GM23338 (cell line): ENCODE measurements around the gene TULP4. TPM values are rescaled to one million over a fixed set of nuclear protein-coding genes. Genes with fewer than 3 reads are reported as not detected.

Experiments
- ATAC-seq: fragments of 200-7000 bp; cut with Tn5 transposase; 3 replicates; pipeline ENCODE4 v1.9.1; 2020
- DNase-seq: peaks from one replicate; pipeline ENCODE4 v3.0.0-alpha.2; 2015; ENCODE audit warnings: low spot score
- H2AFZ ChIP-seq: fragments of 200-600 bp; sonication (generic); 2 replicates; pipeline ENCODE4 v1.8.0; 2016; ENCODE audit warnings: antibody characterized with exemption, mild to moderate bottlenecking, moderate library complexity
- H3F3A ChIP-seq: fragments of 200-600 bp; sonication (generic); replicated peaks from 2 replicates; pipeline ENCODE4 v1.8.0; 2017; ENCODE audit warnings: antibody characterized with exemption, mixed run types, low read depth
- H3K27ac ChIP-seq: fragments of 200-600 bp; sonication (generic); 2 replicates; pipeline ENCODE4 v1.6.1; 2016; ENCODE audit warnings: low read depth
- H3K27me3 ChIP-seq: fragments of 200-600 bp; sonication (generic); 2 replicates; pipeline ENCODE4 v1.8.0; 2016; ENCODE audit warnings: mild to moderate bottlenecking, mixed run types, moderate library complexity; ENCODE audit not compliant: insufficient read depth
- H3K36me3 ChIP-seq: fragments of 200-600 bp; sonication (generic); 2 replicates; pipeline ENCODE4 v1.8.0; 2016; ENCODE audit warnings: mild to moderate bottlenecking; ENCODE audit not compliant: insufficient read depth
- H3K4me1 ChIP-seq: fragments of 200-600 bp; sonication (generic); 2 replicates; pipeline ENCODE4 v1.8.0; 2016; ENCODE audit warnings: mild to moderate bottlenecking, moderate library complexity; ENCODE audit not compliant: insufficient read depth
- H3K4me2 ChIP-seq: fragments of 200-600 bp; sonication (generic); 2 replicates; pipeline ENCODE4 v1.7.1; 2017; ENCODE audit warnings: mixed run types
- H3K4me3 ChIP-seq: fragments of 200-600 bp; sonication (generic); 2 replicates; pipeline ENCODE4 v1.6.1; 2016; ENCODE audit warnings: mixed run types
- H3K79me2 ChIP-seq: fragments of 200-600 bp; sonication (generic); replicated peaks from 2 replicates; pipeline ENCODE4 v1.8.0; 2017; ENCODE audit warnings: mild to moderate bottlenecking; ENCODE audit not compliant: insufficient read depth
- H3K9me2 ChIP-seq: fragments of 200-600 bp; sonication (generic); 2 replicates; pipeline ENCODE4 v1.8.0; 2017; ENCODE audit not compliant: insufficient read depth
- H4K20me1 ChIP-seq: fragments of 200-600 bp; sonication (generic); replicated peaks from 2 replicates; pipeline ENCODE4 v1.8.0; 2017; ENCODE audit warnings: mild to moderate bottlenecking; ENCODE audit not compliant: insufficient read depth
- H3K27ac Mint-ChIP-seq: 2 replicates; pipeline ENCODE4 v1.8.0; 2020; ENCODE audit warnings: inconsistent platforms, mild to moderate bottlenecking, moderate library complexity, mixed read lengths
- H3K27me3 Mint-ChIP-seq: 3 replicates; pipeline ENCODE4 v1.8.0; 2022; ENCODE audit warnings: low read depth, mild to moderate bottlenecking, moderate library complexity, mixed read lengths, inconsistent platforms; ENCODE audit not compliant: insufficient read depth, poor library complexity
- H3K36me3 Mint-ChIP-seq: 3 replicates; pipeline ENCODE4 v1.8.0; 2021; ENCODE audit warnings: low read depth, mild to moderate bottlenecking, inconsistent platforms, moderate library complexity, mixed read lengths
- H3K4me1 Mint-ChIP-seq: 3 replicates; pipeline ENCODE4 v1.8.0; 2020; ENCODE audit warnings: mild to moderate bottlenecking, inconsistent platforms, mixed read lengths
- H3K4me3 Mint-ChIP-seq: 3 replicates; pipeline ENCODE4 v1.8.0; 2021; ENCODE audit warnings: moderate library complexity, mild to moderate bottlenecking, inconsistent platforms, mixed read lengths
- H3K9me3 Mint-ChIP-seq: 3 replicates; pipeline ENCODE4 v1.8.0; 2020; ENCODE audit warnings: moderate library complexity, mild to moderate bottlenecking, inconsistent platforms, mixed read lengths
- CREB1 ChIP-seq: fragments of 250-450 bp; sonication (Bioruptor Pico); IDR thresholded peaks from 2 replicates; pipeline ENCODE4 v1.5.0; 2020; ENCODE audit warnings: low read depth, mild to moderate bottlenecking, moderate library complexity
- EZH2 ChIP-seq: fragments of 200-600 bp; sonication (generic); IDR thresholded peaks from one replicate; pipeline ENCODE4 v1.8.0; 2017; ENCODE audit warnings: antibody characterized with exemption, mild to moderate bottlenecking, low read depth; ENCODE audit not compliant: unreplicated experiment
- EZH2phosphoT487 ChIP-seq: fragments of 200-600 bp; sonication (generic); IDR thresholded peaks from one replicate; pipeline ENCODE4 v1.8.1; 2018; ENCODE audit warnings: antibody characterized with exemption; ENCODE audit not compliant: unreplicated experiment
- POLR2AphosphoS5 ChIP-seq: IDR thresholded peaks from 2 replicates; pipeline ENCODE4 v1.6.1; 2016; ENCODE audit warnings: antibody characterized with exemption, low read depth
- STAT1 ChIP-seq: IDR thresholded peaks from one replicate; pipeline ENCODE4 v1.6.1; 2016; ENCODE audit warnings: antibody characterized with exemption; ENCODE audit not compliant: unreplicated experiment
- ZNF114 ChIP-seq: fragments of 250-450 bp; sonication (Bioruptor Pico); IDR thresholded peaks from 2 replicates; pipeline ENCODE4 v1.5.0; 2020; ENCODE audit warnings: mild to moderate bottlenecking, moderate library complexity
- ZNF331 ChIP-seq: fragments of 250-450 bp; sonication (Bioruptor Pico); IDR thresholded peaks from 2 replicates; pipeline ENCODE4 v1.5.0; 2020; ENCODE audit warnings: low read depth, mild to moderate bottlenecking, moderate library complexity
- polyA plus RNA-seq: library from polyadenylated mRNA; unstranded; fragments of >200 nt; fragmentation: Nextera tagmentation; extraction: Ambion mirVana; gene quantifications from 2 replicates; pipeline ENCODE4 v1.2.1, GENCODE V29; 2016
- total RNA-seq: library from RNA; depleted of rRNA; stranded (reverse); fragments of >200 nt; shearing (Covaris generic); gene quantifications from 2 replicates; pipeline ENCODE4 v1.2.3, GENCODE V29; 2014
- TF ChIP-seq, protein P1 (sequence below): IDR thresholded peaks from one replicate; pipeline ENCODE4 v1.6.1; 2018; ENCODE audit warnings: antibody characterized with exemption; ENCODE audit not compliant: unreplicated experiment
- TF ChIP-seq, protein P2 (sequence below): fragments of 250-450 bp; sonication (Bioruptor Pico); IDR thresholded peaks from 2 replicates; pipeline ENCODE4 v1.5.0; 2020; ENCODE audit warnings: mild to moderate bottlenecking, moderate library complexity
- TF ChIP-seq, protein P3 (sequence below): IDR thresholded peaks from 2 replicates; pipeline ENCODE4 v1.6.1; 2016; ENCODE audit warnings: antibody characterized with exemption

The TULP4 gene
- total and polyA plus RNA-seq, 2 experiments from 2014 or later, result 31.2 to 50.2 TPM

DNA sequence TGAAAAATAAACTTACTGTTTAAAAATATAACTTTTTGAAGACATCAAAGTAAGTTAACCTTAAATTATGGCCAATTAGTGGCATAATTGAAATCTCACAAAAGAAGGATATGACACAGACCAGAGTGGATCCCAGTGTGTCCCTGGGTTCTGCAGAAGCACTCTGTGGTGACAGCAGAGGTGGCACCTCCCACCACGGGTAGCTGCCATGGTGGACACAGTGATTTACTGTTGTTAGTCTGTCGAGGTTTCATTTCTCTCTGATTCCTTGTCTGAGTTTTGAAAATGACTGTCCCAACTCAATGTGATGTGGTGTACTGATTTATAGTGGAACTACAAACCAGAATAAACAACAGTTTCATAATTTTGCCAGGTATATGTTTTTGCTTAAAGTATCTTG, 76.5 kb downstream of the TULP4 start:
- Histone ChIP-seq H3K4me3 (no peak overlapping the region), H3K4me1 (no peaks in the 10 kb centered on the region), H3F3A (no peaks in the 10 kb centered on the region), H3K27me3 (no peaks in the 10 kb centered on the region), H3K36me3 (0 out of 2 replicates have a peak, but pooled peaks cover 4% of the 10 kb centered on the region), H3K27ac (no peak overlapping the region), H3K9me2 (no peaks in the 10 kb centered on the region), H4K20me1 (no peaks in the 10 kb centered on the region), H3K79me2 (peaks cover 5% of the 10 kb centered on the region; the same call in 1 of the 2 replicates), H2AFZ (no peak overlapping the region), H3K4me2 (no peak overlapping the region)
- Mint-ChIP-seq H3K27ac (no peak overlapping the region), H3K9me3 (peaks cover 30% of the 10 kb centered on the region), H3K36me3 (peaks cover 31% of the 10 kb centered on the region), H3K27me3 (peaks cover 5% of the 10 kb centered on the region), H3K4me1 (no peaks in the 10 kb centered on the region), H3K4me3 (no peak overlapping the region)
- TF ChIP-seq, protein P1, sequence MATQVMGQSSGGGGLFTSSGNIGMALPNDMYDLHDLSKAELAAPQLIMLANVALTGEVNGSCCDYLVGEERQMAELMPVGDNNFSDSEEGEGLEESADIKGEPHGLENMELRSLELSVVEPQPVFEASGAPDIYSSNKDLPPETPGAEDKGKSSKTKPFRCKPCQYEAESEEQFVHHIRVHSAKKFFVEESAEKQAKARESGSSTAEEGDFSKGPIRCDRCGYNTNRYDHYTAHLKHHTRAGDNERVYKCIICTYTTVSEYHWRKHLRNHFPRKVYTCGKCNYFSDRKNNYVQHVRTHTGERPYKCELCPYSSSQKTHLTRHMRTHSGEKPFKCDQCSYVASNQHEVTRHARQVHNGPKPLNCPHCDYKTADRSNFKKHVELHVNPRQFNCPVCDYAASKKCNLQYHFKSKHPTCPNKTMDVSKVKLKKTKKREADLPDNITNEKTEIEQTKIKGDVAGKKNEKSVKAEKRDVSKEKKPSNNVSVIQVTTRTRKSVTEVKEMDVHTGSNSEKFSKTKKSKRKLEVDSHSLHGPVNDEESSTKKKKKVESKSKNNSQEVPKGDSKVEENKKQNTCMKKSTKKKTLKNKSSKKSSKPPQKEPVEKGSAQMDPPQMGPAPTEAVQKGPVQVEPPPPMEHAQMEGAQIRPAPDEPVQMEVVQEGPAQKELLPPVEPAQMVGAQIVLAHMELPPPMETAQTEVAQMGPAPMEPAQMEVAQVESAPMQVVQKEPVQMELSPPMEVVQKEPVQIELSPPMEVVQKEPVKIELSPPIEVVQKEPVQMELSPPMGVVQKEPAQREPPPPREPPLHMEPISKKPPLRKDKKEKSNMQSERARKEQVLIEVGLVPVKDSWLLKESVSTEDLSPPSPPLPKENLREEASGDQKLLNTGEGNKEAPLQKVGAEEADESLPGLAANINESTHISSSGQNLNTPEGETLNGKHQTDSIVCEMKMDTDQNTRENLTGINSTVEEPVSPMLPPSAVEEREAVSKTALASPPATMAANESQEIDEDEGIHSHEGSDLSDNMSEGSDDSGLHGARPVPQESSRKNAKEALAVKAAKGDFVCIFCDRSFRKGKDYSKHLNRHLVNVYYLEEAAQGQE, result no peak
- TF ChIP-seq EZH2phosphoT487 (no peak), CREB1 (CRISPR knock-in tag) (no peak), ZNF331 (no peak), ZNF114 (CRISPR knock-in tag) (no peak), EZH2 (no peak), STAT1 (no peak), POLR2AphosphoS5 (no peak)
- TF ChIP-seq, protein P2, sequence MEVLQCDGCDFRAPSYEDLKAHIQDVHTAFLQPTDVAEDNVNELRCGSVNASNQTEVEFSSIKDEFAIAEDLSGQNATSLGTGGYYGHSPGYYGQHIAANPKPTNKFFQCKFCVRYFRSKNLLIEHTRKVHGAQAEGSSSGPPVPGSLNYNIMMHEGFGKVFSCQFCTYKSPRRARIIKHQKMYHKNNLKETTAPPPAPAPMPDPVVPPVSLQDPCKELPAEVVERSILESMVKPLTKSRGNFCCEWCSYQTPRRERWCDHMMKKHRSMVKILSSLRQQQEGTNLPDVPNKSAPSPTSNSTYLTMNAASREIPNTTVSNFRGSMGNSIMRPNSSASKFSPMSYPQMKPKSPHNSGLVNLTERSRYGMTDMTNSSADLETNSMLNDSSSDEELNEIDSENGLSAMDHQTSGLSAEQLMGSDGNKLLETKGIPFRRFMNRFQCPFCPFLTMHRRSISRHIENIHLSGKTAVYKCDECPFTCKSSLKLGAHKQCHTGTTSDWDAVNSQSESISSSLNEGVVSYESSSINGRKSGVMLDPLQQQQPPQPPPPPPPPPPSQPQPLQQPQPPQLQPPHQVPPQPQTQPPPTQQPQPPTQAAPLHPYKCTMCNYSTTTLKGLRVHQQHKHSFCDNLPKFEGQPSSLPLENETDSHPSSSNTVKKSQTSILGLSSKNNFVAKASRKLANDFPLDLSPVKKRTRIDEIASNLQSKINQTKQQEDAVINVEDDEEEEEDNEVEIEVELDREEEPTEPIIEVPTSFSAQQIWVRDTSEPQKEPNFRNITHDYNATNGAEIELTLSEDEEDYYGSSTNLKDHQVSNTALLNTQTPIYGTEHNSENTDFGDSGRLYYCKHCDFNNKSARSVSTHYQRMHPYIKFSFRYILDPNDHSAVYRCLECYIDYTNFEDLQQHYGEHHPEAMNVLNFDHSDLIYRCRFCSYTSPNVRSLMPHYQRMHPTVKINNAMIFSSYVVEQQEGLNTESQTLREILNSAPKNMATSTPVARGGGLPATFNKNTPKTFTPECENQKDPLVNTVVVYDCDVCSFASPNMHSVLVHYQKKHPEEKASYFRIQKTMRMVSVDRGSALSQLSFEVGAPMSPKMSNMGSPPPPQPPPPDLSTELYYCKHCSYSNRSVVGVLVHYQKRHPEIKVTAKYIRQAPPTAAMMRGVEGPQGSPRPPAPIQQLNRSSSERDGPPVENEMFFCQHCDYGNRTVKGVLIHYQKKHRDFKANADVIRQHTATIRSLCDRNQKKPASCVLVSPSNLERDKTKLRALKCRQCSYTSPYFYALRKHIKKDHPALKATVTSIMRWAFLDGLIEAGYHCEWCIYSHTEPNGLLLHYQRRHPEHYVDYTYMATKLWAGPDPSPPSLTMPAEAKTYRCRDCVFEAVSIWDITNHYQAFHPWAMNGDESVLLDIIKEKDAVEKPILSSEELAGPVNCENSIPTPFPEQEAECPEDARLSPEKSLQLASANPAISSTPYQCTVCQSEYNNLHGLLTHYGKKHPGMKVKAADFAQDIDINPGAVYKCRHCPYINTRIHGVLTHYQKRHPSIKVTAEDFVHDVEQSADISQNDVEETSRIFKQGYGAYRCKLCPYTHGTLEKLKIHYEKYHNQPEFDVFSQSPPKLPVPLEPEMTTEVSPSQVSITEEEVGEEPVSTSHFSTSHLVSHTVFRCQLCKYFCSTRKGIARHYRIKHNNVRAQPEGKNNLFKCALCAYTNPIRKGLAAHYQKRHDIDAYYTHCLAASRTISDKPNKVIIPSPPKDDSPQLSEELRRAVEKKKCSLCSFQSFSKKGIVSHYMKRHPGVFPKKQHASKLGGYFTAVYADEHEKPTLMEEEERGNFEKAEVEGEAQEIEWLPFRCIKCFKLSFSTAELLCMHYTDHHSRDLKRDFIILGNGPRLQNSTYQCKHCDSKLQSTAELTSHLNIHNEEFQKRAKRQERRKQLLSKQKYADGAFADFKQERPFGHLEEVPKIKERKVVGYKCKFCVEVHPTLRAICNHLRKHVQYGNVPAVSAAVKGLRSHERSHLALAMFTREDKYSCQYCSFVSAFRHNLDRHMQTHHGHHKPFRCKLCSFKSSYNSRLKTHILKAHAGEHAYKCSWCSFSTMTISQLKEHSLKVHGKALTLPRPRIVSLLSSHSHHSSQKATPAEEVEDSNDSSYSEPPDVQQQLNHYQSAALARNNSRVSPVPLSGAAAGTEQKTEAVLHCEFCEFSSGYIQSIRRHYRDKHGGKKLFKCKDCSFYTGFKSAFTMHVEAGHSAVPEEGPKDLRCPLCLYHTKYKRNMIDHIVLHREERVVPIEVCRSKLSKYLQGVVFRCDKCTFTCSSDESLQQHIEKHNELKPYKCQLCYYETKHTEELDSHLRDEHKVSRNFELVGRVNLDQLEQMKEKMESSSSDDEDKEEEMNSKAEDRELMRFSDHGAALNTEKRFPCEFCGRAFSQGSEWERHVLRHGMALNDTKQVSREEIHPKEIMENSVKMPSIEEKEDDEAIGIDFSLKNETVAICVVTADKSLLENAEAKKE (CRISPR knock-in tag), result no peak
- TF ChIP-seq, protein P3, sequence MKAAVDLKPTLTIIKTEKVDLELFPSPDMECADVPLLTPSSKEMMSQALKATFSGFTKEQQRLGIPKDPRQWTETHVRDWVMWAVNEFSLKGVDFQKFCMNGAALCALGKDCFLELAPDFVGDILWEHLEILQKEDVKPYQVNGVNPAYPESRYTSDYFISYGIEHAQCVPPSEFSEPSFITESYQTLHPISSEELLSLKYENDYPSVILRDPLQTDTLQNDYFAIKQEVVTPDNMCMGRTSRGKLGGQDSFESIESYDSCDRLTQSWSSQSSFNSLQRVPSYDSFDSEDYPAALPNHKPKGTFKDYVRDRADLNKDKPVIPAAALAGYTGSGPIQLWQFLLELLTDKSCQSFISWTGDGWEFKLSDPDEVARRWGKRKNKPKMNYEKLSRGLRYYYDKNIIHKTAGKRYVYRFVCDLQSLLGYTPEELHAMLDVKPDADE, result no peak
- DNase-seq (no peak), ATAC-seq (no peak)
